ENCODE measurements around the gene SLAMF7. TPM values are rescaled to one million over a fixed set of nuclear protein-coding genes. Genes with fewer than 3 reads are reported as not detected.

The SLAMF7 gene
- total and polyA plus RNA-seq, 2 of the 13 experiments (the other 11 are each of a cell fraction or from before 2014, with no cell fraction given), result not detected

- Histone ChIP-seq H3K36me3 (replicated peaks in 1 of 2; ENCODE audit: control insufficient read depth in 1 of 2, insufficient read depth in 2 of 2, low read length in 2 of 2) (no peaks in the 10 kb centered on the region), H3K27me3 (ENCODE audit: control insufficient read depth in 1 of 2, insufficient read depth in 2 of 2, low read length in 2 of 2) (no peaks in the 10 kb centered on the region; a peak in 2 of 5 replicates), H3K27ac (ENCODE audit: extremely low read length, insufficient read depth, low read length) (no peak overlapping the region), H3K9me3 (ENCODE audit: low read length) (no peaks in the 10 kb centered on the region), H3K9ac (ENCODE audit: insufficient read depth, low read depth, low read length) (no peak overlapping the region), H3K79me2 (ENCODE audit: insufficient read depth, low read length) (no peaks in the 10 kb centered on the region), H4K20me1 (ENCODE audit: insufficient read depth, low read length) (no peaks in the 10 kb centered on the region), H3K4me3 (replicated peaks in 1 of 3; ENCODE audit: insufficient read depth in 1 of 3, low read depth in 2 of 3, low read length in 3 of 3) (no peak overlapping the region), H3K4me1 (ENCODE audit: insufficient read depth, low read length) (peaks cover 12% of the 10 kb centered on the region), H2AFZ (ENCODE audit: low read length) (no peak overlapping the region), H3K4me2 (ENCODE audit: low read depth, low read length) (no peak overlapping the region)
- FAIRE-seq (no peak), ATAC-seq (no peak), DNase-seq (ENCODE audit: low spot score) (no peak)
- WGBS (ENCODE audit: low lambda C conversion rate), result 60% methylated on average over 10 of the region's 11 CpGs
- CTCF ChIA-PET (ENCODE audit: low intra/inter-chr PET ratio, low total read pairs), result no interaction called here
- intact Hi-C loops (cut with micrococcal nuclease; ENCODE audit: unreplicated experiment), result no loop called here
- POLR2A ChIA-PET, result no interaction called here
- BruUV-seq (replicated peaks), result no TSS peak
- in situ Hi-C loops (cut with HindIII; ENCODE audit: extremely low pct_ligation_motif_present, low pct_unique_long_range_greater_than_20kb), result loop anchor here (10.0 kb wide), 1 partner anchor 230 kb away; the partner anchor contains the start of gene ITLN2
- TF ChIP-seq ZFP82 (CRISPR knock-in tag; IDR thresholded peaks at IDR 0.05; ENCODE audit: borderline replicate concordance), result no peak
- no peak for TF ChIP-seq RBAK (CRISPR knock-in tag; IDR thresholded peaks at IDR 0.05)
- no peak for TF ChIP-seq ZNF142 (CRISPR knock-in tag; IDR thresholded peaks at IDR 0.05)
- no peak for TF ChIP-seq NFYC (CRISPR knock-in tag; IDR thresholded peaks at IDR 0.05)
- TF ChIP-seq ZNF234 (CRISPR knock-in tag; conservative IDR thresholded peaks at IDR 0.05), result no peak
- TF ChIP-seq ZBTB38 (CRISPR knock-in tag; IDR thresholded peaks at IDR 0.05), result no peak
- TF ChIP-seq POLR2AphosphoS5 (IDR thresholded peaks at IDR 0.05; ENCODE audit: low read depth, low read length), result no peak
- no peak for TF ChIP-seq KDM5A (IDR thresholded peaks at IDR 0.05; ENCODE audit: borderline replicate concordance, low read length)
- no peak for TF ChIP-seq ZC3H13 (CRISPR knock-in tag; IDR thresholded peaks at IDR 0.05)
- no peak for TF ChIP-seq SUZ12 (IDR thresholded peaks at IDR 0.05; ENCODE audit: low read depth, low read length)
- TF ChIP-seq EEA1 (CRISPR knock-in tag; IDR thresholded peaks at IDR 0.05; ENCODE audit: borderline replicate concordance), result no peak
- no peak for TF ChIP-seq FOSL1 (CRISPR knock-in tag; IDR thresholded peaks at IDR 0.05; ENCODE audit: borderline replicate concordance)
- TF ChIP-seq DMAP1 (CRISPR knock-in tag; IDR thresholded peaks at IDR 0.05), result no peak
- TF ChIP-seq ZNF136 (CRISPR knock-in tag; IDR thresholded peaks at IDR 0.05; ENCODE audit: low read depth), result no peak
Measured at GRCh38 chr1:160724465-160725242, 14.4 kb upstream of the SLAMF7 start.
